Epithelial cell of proximal tubule (primary cell): ENCODE results near the gene PCSK5. TPM values are rescaled to one million over a fixed set of nuclear protein-coding genes. Genes with fewer than 3 reads are reported as not detected.
"Not testable (repeated sequence)": the region's sequence is repeated elsewhere in the genome, so short reads cannot be mapped to it uniquely, and the experiment has no call there.

Experiments used
- DNase-seq: peaks from one replicate; pipeline ENCODE4 v3.0.0-alpha.2; 2011; ENCODE audit warnings: low read depth
- H3K4me3 ChIP-seq: 2 replicates; pipeline ENCODE4 v1.5.1; 2011; ENCODE audit warnings: low read depth, mild to moderate bottlenecking, low read length
- CTCF ChIP-seq: conservative IDR thresholded peaks from 2 replicates; pipeline ENCODE4 v1.5.1; 2012; ENCODE audit warnings: low read depth, mild to moderate bottlenecking, low read length
- total RNA-seq: library from RNA; depleted of rRNA; stranded (reverse); fragments of >200 nt; gene quantifications from 2 replicates; pipeline ENCODE4 v1.2.3, GENCODE V29; 2015

The PCSK5 gene
- total RNA-seq, 1 donor from 2014 or later, result 23.2 TPM

- no peak for DNase-seq
- H3K4me3 ChIP-seq, result no peak overlapping the region
- TF ChIP-seq CTCF, result no peak
Observed at GRCh38 chr9:76077537-76077936, 187.1 kb downstream of the PCSK5 start.

- not testable (repeated sequence) for H3K4me3 ChIP-seq, DNase-seq
Observed at GRCh38 chr9:76081281-76081680, 190.8 kb downstream of the PCSK5 start.

- DNase-seq, result no peak
- no peak for TF ChIP-seq CTCF
- H3K4me3 ChIP-seq, result no peak overlapping the region
Observed at GRCh38 chr9:76082057-76082456, 191.6 kb downstream of the PCSK5 start.

GRCh38 chr9:76085596-76085995 lies 195.1 kb downstream of the PCSK5 start:
- no peak overlapping the region for H3K4me3 ChIP-seq
- DNase-seq, result no peak
- no peak for TF ChIP-seq CTCF

GRCh38 chr9:76086539-76086938 lies 196.1 kb downstream of the PCSK5 start:
- no peak for DNase-seq
- no peak for TF ChIP-seq CTCF
- no peak overlapping the region for H3K4me3 ChIP-seq

- TF ChIP-seq CTCF, result no peak
- no peak for DNase-seq
- H3K4me3 ChIP-seq, result no peak overlapping the region
Observed at GRCh38 chr9:76087976-76088375, 197.5 kb downstream of the PCSK5 start.

GRCh38 chr9:76090330-76090729 lies 199.9 kb downstream of the PCSK5 start:
- TF ChIP-seq CTCF, result no peak

GRCh38 chr9:76090909-76091308 lies 200.4 kb downstream of the PCSK5 start:
- no peak overlapping the region for H3K4me3 ChIP-seq
- DNase-seq, result no peak
- no peak for TF ChIP-seq CTCF

More at GRCh38 chr9:76090330-76090729, 199.9 kb downstream of the PCSK5 start:
- DNase-seq, result no peak
- H3K4me3 ChIP-seq, result no peak overlapping the region
